HFF-Myc (cell line): ENCODE data around the gene SEPTIN8.

Experiments
- DNase-seq: peaks from one replicate; pipeline ENCODE4 v3.0.0-alpha.2; 2011; ENCODE audit warnings: low read depth; ENCODE audit errors: extremely low read depth
- H3K4me3 ChIP-seq: replicated peaks from 2 replicates; pipeline ENCODE4 v1.5.1; 2011; ENCODE audit warnings: low read depth, mild to moderate bottlenecking, control low read depth, low read length
- TF ChIP-seq, protein P1 (sequence below): IDR thresholded peaks from 2 replicates; pipeline ENCODE4 v1.5.1; 2012; ENCODE audit warnings: mild to moderate bottlenecking, low read depth, low read length, control low read depth; ENCODE audit errors: missing control alignments

The SEPTIN8 gene

DNA sequence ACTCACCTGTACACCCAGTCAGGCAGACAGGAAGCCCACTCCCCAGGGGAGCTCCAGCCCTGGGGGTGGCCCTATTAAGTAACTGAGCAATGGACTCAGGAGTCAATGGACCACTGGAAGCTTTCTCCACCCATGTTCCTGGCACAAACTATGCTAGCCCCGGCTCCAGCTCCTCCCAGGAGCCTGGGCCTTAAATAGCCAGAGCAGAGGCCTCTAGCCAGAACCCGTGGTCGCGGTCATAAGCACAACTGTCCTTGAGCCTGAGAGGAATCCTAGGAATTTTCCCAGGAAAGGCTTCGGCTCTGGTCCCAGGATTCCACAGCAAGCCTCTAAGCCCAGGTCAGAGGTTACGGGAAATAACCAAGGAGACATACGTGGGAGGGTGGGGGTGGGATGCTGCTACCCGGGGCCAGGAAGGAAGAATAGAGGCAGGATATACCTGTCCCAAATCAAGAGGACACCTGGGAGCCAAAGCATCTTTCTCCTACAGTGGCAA is 5.5 kb downstream of the SEPTIN8 start:
- no peak for DNase-seq
- H3K4me3 ChIP-seq: no peak overlapping the region
- TF ChIP-seq, protein P1, sequence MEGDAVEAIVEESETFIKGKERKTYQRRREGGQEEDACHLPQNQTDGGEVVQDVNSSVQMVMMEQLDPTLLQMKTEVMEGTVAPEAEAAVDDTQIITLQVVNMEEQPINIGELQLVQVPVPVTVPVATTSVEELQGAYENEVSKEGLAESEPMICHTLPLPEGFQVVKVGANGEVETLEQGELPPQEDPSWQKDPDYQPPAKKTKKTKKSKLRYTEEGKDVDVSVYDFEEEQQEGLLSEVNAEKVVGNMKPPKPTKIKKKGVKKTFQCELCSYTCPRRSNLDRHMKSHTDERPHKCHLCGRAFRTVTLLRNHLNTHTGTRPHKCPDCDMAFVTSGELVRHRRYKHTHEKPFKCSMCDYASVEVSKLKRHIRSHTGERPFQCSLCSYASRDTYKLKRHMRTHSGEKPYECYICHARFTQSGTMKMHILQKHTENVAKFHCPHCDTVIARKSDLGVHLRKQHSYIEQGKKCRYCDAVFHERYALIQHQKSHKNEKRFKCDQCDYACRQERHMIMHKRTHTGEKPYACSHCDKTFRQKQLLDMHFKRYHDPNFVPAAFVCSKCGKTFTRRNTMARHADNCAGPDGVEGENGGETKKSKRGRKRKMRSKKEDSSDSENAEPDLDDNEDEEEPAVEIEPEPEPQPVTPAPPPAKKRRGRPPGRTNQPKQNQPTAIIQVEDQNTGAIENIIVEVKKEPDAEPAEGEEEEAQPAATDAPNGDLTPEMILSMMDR: no peak

DNA sequence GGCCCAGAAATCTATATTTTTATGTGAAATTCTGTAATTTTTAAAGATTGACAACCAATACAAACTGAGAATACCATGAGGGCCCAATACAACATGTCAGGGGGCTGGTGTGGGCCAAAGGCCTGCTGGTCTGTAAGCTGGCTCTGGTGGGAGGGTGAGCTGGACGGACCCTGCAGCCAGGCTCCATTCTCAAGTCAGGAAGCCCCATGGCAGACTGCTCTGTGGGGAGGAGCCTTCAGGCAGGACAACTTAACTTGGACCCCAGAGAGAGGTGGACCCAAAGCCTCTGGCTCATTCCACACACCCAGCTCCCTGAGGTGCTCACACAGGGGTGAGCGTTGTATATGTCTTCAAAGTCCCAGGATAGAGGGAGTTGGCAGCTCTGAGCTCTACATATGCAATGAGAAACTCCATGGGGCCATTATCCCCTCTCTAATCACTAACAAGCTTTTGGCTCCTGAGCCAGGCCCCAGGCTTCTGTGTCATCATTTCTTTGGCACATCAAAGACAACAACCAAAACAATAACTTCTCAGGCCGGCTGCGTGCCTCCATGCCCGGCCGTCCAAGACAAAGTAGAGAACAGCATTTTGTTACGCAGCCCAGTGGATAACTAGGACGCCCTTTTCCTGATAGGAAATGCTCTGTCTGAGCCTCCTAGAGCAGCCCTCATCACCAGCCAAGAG is 6.4 kb downstream of the SEPTIN8 start:
- TF ChIP-seq, protein P1: no peak
- no peak for DNase-seq
- H3K4me3 ChIP-seq: no peak overlapping the region

DNA sequence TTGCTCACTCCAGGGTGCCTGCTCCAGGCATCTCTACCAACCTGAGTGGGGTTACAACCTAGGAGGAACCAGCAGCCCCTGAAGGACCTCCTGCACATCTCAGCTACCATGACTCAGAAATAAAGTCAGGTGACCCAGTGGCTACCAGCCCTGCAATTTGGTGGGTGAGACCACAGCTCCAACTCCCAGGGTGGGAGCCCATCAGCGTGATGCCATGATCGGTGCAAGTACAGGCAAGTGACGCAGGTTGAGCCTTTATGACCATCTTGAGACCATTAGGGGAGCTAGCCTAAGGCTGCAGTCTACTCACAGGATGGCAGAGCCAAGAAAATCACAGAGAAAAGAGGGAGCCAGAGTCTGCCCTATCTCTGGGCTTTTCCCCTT is 8.6 kb downstream of the SEPTIN8 start:
- no peak overlapping the region for H3K4me3 ChIP-seq
- TF ChIP-seq, protein P1: no peak
- no peak for DNase-seq

DNA sequence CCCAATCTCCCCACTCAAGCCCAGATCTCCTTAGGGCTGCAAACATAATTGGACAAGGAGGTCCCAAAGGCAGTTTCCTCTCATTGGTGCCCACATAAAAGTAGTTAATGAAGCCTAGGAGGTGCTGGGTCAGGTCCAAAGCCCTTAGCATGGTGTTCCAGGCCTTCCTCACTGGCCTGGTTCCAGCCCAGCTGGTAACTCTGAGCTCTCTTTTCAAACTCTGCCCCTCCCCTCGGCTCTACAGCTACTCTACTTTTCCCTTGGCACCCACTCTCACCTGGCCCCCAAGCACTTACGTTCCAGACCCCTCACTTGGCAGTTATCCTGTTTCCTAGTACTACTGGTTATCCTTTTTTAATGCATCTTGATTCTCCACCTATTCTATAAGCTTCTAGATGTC is 9.9 kb downstream of the SEPTIN8 start:
- TF ChIP-seq, protein P1: no peak
- DNase-seq: no peak
- no peak overlapping the region for H3K4me3 ChIP-seq

DNA sequence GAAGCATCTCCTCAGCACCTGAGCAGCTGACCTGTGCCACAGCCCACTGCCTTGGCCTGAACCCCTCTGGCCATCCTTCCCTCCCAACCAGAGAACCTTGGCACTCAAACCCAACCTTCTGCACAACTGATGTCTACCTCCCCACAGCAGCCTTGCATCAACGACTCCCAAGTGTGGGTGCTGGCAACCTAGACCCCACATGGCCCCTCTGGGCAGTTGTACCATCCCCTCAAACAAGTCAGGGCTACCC is 10.3 kb downstream of the SEPTIN8 start:
- H3K4me3 ChIP-seq: no peak overlapping the region
- TF ChIP-seq, protein P1: no peak
- DNase-seq: no peak

DNA sequence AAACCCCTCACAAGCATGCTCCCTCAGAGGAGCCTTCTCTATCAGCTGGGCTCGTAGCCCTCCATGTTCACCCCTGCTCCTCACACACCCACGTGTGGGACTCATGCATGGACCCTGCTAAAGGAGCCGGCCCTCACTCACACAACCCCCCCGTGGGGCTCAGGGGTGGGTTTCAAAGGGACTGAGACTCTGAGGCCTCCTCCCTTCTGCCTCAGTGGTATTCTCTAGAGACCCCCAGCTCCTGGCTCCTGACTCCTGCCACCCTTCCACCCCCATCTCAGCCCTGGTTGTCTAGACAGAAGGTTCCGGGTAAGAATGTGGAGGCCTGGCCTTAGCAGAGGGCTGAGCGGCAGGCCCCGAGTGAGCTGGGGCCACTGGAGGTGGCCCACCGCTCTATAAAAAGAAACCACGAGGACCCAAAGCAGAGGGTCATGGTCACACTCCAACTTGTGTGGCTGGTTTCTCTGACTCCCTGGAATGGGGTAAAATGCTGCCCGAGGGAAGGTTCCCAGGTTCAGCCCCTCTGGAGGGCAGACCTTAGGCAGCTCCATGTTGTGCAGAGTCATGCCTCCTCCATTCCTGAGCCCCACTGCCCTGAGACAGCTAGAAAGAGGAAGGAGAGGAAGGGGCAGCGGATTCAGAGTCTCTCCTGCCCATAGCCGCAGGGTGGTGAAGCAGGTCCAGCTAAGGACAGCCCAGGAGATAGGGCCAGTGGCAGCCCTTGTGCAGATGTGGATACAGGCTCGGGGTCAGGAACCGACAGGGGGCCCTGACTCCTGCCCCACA is 10.8 kb downstream of the SEPTIN8 start:
- TF ChIP-seq, protein P1: no peak
- H3K4me3 ChIP-seq: no peak overlapping the region
- DNase-seq: no peak
